Muscle layer of duodenum (tissue), 2 donors: ENCODE results near the gene ACOT11.
"Not testable (repeated sequence)": the region's sequence is repeated elsewhere in the genome, so short reads cannot be mapped to it uniquely, and the experiment has no call there.

Source experiments
- H3K27ac ChIP-seq: one replicate; pipeline ENCODE4 v1.7.0; 2013; ENCODE audit warnings: mild to moderate bottlenecking, low read length
- H3K27me3 ChIP-seq: one replicate; pipeline ENCODE4 v1.7.0; 2013; ENCODE audit warnings: low read depth, mild to moderate bottlenecking, control low read depth, low read length
- H3K36me3 ChIP-seq, 2 donors: one replicate each; pipeline ENCODE4 v1.7.0; 2013; ENCODE audit warnings: low read length in 2 of 2, control low read depth in 1 of 2, mild to moderate bottlenecking in 1 of 2; ENCODE audit not compliant: insufficient read depth in 2 of 2, control insufficient read depth in 1 of 2
- H3K4me1 ChIP-seq, 2 donors: one replicate each; pipeline ENCODE4 v1.7.0; 2013; ENCODE audit warnings: low read length in 2 of 2, mild to moderate bottlenecking in 2 of 2, control low read depth in 1 of 2, moderate library complexity in 1 of 2; ENCODE audit not compliant: insufficient read depth in 2 of 2, control insufficient read depth in 1 of 2
- H3K4me3 ChIP-seq, 2 donors: one replicate each; pipeline ENCODE4 v1.7.0; 2013; ENCODE audit warnings: low read length in 2 of 2, low read depth in 1 of 2, mild to moderate bottlenecking in 1 of 2
- H3K9me3 ChIP-seq, 2 donors: one replicate each; pipeline ENCODE4 v1.7.0; 2013; ENCODE audit warnings: low read length in 2 of 2, control low read depth in 1 of 2, mild to moderate bottlenecking in 1 of 2; ENCODE audit not compliant: control insufficient read depth in 1 of 2
- donor health status: healthy.

Gene ACOT11

DNA sequence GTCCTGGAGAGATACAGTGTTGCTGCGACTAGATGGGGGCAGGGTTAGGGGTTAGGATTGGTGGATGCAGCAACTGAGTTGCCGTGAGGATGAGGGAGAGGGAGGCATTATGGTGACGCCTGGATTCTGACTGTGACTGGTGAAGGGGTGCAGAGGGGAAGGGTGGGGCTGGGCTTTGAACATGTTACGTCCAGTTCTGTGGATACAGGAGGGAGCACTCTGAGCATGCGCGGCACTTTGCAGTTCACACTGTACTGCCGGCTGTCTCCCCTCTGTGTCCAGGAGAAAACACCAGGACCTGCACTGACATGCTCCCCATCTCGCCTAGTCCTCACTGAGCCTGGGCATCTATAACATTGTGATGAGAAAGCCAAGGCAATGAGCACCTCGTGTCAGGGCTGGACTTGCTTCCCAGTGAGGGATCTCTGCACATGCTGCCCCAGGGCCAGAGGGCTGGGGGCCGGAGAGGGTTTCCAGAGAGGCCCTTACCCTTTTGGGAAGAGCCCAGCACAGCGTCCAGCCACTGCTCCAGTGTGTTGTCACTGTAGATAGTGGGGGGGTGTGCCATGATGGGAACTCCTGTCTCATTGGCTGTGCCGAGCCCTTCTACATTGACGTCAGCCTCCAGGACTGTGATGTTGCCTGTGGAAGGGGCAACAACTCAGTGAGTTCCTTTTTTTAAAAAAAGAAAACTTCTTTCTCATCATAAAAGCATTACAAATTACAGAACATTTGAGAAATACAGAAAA is 67.7 kb downstream of the ACOT11 start:
- H3K27me3 ChIP-seq: no peaks in the 10 kb centered on the region

DNA sequence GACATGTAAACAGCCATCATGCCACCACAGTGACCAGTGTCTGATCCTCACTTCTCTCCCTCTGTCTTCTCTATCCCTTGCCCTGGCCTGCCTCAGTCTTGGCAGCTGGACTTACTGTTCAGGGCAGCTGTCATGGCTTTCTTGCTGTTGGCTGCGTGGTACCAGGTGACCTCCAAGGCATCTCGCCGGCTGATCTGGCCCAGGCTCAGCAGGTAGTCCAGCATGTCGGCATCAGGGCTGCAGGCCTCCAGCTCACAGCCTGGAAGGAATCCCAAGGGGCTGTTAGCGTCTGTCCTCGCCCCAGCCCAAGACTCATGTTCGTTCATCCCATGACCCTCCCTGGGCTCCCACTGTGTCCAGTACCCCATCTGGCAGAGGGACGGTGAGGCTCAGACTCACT is 71.7 kb downstream of the ACOT11 start:
- no peaks in the 10 kb centered on the region for H3K27me3 ChIP-seq
- no peaks in the 10 kb centered on the region for H3K9me3 ChIP-seq
- no peak overlapping the region for H3K27ac ChIP-seq
- no peaks in the 10 kb centered on the region for H3K36me3 ChIP-seq
- no peak overlapping the region for H3K4me3 ChIP-seq
- H3K4me1 ChIP-seq: peaks cover 0 to 4% of the 10 kb centered on the region in 2 donors

More for the DNA sequence above, 67.7 kb downstream of the ACOT11 start:
- Histone ChIP-seq H3K9me3 (no peaks in the 10 kb centered on the region), H3K27ac (no peak overlapping the region), H3K36me3 (no peaks in the 10 kb centered on the region), H3K4me1 (no peaks in the 10 kb centered on the region), H3K4me3 (no peak overlapping the region)

DNA sequence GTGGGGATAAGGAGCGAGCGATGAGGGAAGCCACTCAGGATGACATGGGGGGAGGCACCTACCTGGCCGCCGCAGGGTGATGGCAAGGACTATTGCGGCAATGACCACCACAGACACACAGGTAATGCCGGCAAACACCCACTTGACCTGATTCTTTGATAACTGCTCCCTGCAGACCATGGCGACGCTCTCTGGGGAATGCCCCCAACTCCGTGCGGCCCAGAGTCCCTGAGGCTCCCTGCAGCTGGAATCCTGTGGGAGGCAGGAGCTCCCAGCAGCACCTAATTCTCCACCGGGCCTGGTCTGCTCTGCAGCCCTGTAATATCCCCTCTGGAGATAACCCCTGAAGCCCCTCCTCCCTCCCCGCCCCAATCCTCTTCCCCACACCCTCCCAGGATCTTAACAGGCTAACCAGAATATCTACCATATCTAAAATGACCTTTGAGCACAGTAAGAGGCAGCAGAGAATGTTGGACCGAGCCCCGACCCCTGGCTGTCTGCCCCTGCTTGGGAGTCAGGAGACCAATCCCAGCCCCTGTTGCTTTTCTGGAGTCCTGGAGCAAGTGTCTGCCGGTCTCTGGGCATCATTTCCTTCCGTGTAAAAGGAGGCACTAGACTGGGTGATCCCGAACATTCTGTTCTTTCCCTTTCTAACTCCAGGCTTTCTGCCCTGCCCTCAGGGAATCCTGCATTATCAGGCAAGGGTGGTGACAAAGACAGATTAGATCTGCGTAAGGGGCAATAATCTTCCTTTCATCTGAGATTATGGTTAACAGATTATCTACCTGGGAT is 75.4 kb downstream of the ACOT11 start, which contains the start of gene FAM151A:
TSS of gene FAM151A (minus strand) at position 310 of the 792 bp plus-strand sequence. CDS start at position 180, 130 bp downstream.
- Histone ChIP-seq H3K4me3 (no peak within 1 kb of the TSS), H3K27ac (no peak within 1 kb of the TSS), H3K4me1 (peaks cover 0 to 4% of the 10 kb centered on the region in 2 donors)

DNA sequence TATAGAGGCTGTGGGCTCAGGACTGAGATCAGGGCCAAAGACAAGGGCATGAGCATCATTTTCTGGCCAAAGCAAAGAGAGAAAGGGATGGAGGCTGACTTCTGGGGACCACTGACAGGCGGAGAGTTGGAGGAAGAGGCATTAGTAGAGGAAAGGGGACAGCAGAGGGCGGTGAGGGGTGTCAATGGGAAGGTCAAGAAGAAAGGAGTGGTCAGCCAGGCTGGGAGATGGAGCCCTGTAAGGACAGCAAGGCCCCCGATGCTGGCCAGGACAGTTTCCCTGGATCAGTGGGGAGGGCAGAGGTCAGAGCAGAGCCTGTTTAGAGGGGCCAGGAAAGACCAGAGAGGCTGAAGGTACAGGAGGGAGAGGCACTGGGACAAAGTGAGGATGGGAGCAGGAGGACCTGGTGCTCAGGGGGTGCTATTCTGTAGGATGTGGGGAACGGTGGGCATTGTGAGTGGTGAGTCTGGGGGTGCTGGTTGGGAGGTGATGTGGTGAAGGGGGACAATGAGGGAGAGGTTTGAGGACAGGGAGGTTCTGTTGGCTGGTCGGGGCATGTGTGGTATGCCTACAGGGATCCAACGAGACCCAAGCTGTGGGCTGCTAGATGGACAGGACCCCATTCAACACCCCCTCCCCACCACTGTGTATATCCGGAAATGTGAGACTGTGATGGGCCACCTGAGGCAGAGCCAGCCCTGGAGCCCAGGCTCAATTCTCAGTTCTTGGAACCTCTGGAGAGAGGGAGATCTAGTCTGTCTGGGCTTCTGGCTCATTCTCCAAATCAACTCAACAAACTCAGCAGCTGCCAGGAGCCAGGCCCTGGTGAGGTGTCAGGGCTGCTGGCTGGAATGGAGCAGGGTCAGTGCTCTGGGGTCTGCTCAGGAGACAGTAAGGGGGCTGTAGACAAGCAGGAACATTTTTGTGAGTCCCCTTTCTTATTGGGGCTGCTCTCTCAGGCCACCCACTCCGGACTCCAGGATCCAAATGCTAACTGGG is 76.7 kb downstream of the ACOT11 start:
- Histone ChIP-seq H3K27ac (no peak overlapping the region), H3K4me1 (peaks cover 0 to 4% of the 10 kb centered on the region in 2 donors), H3K36me3 (no peaks in the 10 kb centered on the region), H3K9me3 (no peaks in the 10 kb centered on the region), H3K27me3 (no peaks in the 10 kb centered on the region), H3K4me3 (no peak overlapping the region)

More for the DNA sequence above, 75.4 kb downstream of the ACOT11 start, which contains the start of gene FAM151A:
- Histone ChIP-seq H3K27me3 (no peaks in the 10 kb centered on the region), H3K9me3 (no peaks in the 10 kb centered on the region), H3K36me3 (no peaks in the 10 kb centered on the region)

DNA sequence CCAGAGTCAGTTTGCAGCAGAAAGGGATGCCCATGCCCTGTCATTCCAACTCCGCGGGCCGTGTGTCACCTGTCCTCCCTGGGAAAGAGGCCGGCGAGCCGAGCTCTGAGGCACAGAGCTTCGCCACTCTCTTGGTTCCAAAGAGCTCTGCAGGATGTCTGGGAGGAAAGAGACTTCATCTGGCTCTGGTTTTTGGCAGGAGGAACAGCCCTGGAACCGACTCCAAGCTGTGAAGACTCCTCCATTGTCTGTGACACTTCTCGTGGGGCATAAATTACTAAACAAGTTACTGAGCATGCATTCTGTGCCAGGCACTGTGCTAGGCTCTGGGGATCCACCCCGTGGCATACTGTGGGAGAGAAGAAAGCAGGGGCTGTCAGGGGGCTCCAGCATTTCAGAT is 79.2 kb downstream of the ACOT11 start:
- no peaks in the 10 kb centered on the region for H3K36me3 ChIP-seq
- H3K4me1 ChIP-seq: no peaks in the 10 kb centered on the region
- H3K4me3 ChIP-seq: no peak overlapping the region

DNA sequence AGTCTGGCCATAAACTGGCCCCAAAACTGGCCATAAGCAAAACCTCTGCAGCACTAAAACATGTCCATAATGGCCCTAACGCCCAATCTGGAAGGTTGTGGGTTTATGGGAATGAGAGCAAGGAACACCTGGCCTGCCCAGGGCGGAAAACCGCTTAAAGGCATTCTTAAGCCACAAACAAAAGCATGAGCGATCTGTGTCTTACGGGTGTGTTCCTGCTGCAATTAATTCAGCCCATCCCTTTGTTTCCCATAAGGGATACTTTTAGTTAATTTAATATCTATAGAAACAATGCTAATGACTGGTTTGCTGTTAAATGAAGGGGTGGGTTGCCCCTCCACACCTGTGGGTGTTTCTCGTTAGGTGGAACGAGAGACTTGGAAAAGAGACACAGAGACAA is 87.8 kb downstream of the ACOT11 start:
- H3K9me3 ChIP-seq, H3K36me3 ChIP-seq, H3K27ac ChIP-seq, H3K4me3 ChIP-seq, H3K4me1 ChIP-seq, H3K27me3 ChIP-seq: not testable (repeated sequence)

More for the DNA sequence above, 79.2 kb downstream of the ACOT11 start:
- no peak overlapping the region for H3K27ac ChIP-seq
- no peaks in the 10 kb centered on the region for H3K27me3 ChIP-seq
- no peaks in the 10 kb centered on the region for H3K9me3 ChIP-seq

DNA sequence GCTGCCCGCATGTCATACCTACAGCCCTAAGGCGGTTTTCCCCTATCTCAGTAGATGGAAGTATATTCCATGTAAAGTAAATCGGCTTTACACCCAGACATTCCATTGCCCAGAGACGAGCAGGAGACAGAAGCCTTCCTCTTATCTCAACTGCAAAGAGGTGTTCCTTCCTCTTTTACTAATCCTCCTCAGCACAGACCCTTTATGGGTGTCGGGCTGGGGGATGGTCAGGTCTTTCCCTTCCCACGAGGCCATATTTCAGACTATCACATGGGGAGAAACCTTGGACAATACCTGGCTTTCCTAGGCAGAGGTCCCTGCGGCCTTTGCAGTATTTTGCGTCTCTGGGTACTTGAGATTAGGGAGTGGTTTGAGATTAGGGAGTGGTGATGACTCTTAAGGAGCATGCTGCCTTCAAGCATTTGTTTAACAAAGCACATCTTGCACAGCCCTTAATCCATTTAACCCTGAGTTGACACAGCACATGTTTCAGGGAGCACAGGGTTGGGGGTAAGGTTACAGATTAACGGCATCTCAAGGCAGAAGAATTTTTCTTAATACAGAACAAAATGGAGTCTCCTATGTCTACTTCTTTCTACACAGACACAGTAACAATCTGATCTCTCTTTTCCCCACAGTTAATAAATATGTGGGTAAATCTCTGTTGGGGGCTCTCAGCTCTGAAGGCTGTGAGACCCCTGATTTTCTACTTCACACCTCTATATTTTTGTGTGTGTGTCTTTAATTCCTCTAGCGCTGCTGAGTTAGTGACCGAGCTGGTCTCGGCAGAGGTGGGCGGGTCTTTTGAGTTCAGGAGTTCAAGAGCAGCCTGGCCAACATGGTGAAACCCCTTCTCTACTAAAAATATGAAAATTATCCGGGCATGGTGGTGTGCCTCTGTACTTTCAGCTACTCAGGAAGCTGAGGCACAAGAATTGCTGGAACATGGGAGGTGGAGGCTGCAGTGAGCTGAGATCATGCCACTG is 88.7 kb downstream of the ACOT11 start:
- not testable (repeated sequence) for H3K4me3 ChIP-seq, H3K27ac ChIP-seq, H3K36me3 ChIP-seq, H3K4me1 ChIP-seq, H3K27me3 ChIP-seq, H3K9me3 ChIP-seq

DNA sequence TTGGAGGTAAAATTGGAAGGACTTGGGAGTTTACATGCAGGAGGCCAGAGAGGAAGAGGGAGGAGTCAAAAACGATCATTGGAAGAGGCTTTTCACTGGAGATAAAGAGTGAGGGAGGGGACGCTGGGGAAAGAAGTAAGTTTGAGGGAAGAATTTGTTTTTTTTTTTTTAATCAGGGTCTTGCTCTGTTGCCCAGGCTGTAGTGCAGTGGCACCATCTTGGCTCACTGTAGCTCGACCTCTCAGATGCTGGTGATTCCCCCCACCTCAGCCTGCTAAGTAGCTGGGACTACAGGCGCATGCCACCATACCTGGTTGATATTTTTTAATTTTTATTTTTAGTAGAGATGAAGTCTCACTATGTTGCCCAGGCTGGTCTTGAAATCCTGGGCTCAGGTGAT is 92.3 kb downstream of the ACOT11 start:
- no peak overlapping the region for H3K4me3 ChIP-seq
- H3K36me3 ChIP-seq: no peaks in the 10 kb centered on the region
- peaks cover 6 to 14% of the 10 kb centered on the region in 2 donors for H3K9me3 ChIP-seq
- no peak overlapping the region for H3K27ac ChIP-seq
- H3K4me1 ChIP-seq: no peaks in the 10 kb centered on the region
- H3K27me3 ChIP-seq: no peaks in the 10 kb centered on the region

DNA sequence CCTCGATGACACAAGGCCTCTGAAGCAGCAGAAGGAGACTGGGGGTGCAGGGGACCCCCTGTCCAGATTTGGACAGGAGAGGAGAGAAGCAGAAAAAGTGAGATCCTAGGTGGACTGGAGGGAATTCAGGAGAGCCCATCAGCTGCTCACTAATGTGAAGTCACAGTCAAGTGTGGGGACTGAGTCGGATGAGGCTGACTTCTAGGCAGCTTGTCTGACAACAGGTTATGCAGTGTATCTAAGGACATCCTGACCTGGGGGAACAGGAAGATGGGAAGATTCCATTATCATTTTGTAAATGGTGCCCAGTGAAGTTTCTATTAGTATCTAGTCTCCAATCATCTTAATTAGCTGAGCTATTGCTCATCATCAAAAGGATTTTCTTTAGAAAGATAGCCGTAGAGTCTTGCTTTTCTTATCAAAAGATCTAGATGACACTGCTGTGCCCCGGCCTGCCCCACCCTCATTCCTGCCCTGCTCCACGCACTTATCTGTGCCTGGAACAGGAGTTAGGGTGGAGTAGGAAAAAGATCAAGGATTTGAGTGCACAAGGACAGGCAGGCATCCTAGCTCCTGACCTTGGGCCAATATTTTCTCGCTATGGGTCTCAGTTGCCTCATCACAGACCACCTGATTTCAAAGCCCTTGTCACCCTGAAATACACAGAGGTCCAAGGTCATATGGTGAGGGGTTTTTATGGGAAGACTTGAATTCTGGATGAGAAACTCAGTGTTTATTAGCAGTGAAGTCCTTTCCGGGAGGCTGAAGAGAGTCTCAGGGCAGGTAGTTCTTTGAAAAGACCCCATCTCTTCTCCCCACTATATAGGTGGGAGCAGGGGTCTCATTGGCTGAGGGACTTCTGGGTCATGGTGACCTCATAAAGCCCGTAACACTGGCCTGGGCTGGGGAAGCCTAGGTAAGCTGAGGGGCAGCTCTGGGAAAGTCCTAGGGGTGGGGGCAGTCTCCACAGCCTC is 93.1 kb downstream of the ACOT11 start, which contains the start of gene MROH7:
TSS of gene MROH7 (plus strand) at position 924 of the 974 bp plus-strand sequence. CDS start 11,141 bp downstream, outside the sequence.
- Histone ChIP-seq H3K4me3 (no peak within 1 kb of the TSS), H3K27ac (no peak within 1 kb of the TSS), H3K27me3 (no peaks in the 10 kb centered on the region), H3K36me3 (no peaks in the 10 kb centered on the region), H3K9me3 (peaks cover 6 to 14% of the 10 kb centered on the region in 2 donors), H3K4me1 (peaks cover 0 to 6% of the 10 kb centered on the region in 2 donors)
